IMR-90 (cell line): ENCODE data around the gene BPTF. TPM values are rescaled to one million over a fixed set of nuclear protein-coding genes. Genes with fewer than 3 reads are reported as not detected.

Experiments used
- ATAC-seq: fragments of 200-7000 bp; cut with Tn5 transposase; 2 replicates; pipeline ENCODE4 v1.9.1; 2020; ENCODE audit warnings: low read depth, mild to moderate bottlenecking, moderate library complexity
- BruUV-seq: library from RNA; stranded (reverse); fragments of 400-500 nt; replicated peaks from 2 replicates; lab custom pipeline; 2021; lab: Mats Ljungman, UMichigan
- CTCF ChIA-PET: fragments of 300-600 bp; formaldehyde crosslinking; extraction: SDS; loops from one replicate; lab custom pipeline; 2021; ENCODE audit warnings: antibody characterized with exemption; lab: Yijun Ruan, JAX
- POLR2A ChIA-PET: fragments of 300-600 bp; sonication (Branson Sonifier 250); formaldehyde crosslinking; loops from one replicate; lab custom pipeline; 2022; ENCODE audit warnings: antibody characterized with exemption; ENCODE audit not compliant: unreplicated experiment; lab: Charles Lee
- DNase-seq: peaks from one replicate; pipeline ENCODE4 v3.0.0; 2013
- H2AFZ ChIP-seq: replicated peaks from 2 replicates; pipeline ENCODE3; 2013; ENCODE audit warnings: low read length, mild to moderate bottlenecking; ENCODE audit not compliant: poor library complexity
- H2AK5ac ChIP-seq: 2 replicates; pipeline ENCODE4 v1.6.1; 2013; ENCODE audit warnings: low read depth, low read length, inconsistent platforms
- H2AK9ac ChIP-seq: replicated peaks from 2 replicates; pipeline ENCODE3; 2013; ENCODE audit warnings: mild to moderate bottlenecking, low read depth, low read length, moderate library complexity; ENCODE audit not compliant: poor library complexity
- H2BK120ac ChIP-seq: 2 replicates; pipeline ENCODE4 v1.6.1; 2013; ENCODE audit warnings: low read depth, low read length, inconsistent platforms
- H2BK15ac ChIP-seq: 3 replicates; pipeline ENCODE4 v1.6.1; 2013; ENCODE audit warnings: low read depth, low read length, inconsistent platforms
- H2BK20ac ChIP-seq: 2 replicates; pipeline ENCODE4 v1.6.1; 2013; ENCODE audit warnings: low read depth, mild to moderate bottlenecking, inconsistent platforms, low read length, moderate library complexity
- H2BK5ac ChIP-seq: 2 replicates; pipeline ENCODE4 v1.6.1; 2013; ENCODE audit warnings: mild to moderate bottlenecking, low read depth, low read length, inconsistent platforms; ENCODE audit not compliant: poor library complexity, severe bottlenecking
- H3K14ac ChIP-seq: replicated peaks from 2 replicates; pipeline ENCODE4 v1.6.1; 2013; ENCODE audit warnings: low read depth, low read length, inconsistent platforms
- H3K18ac ChIP-seq: 2 replicates; pipeline ENCODE4 v1.6.1; 2013; ENCODE audit warnings: low read depth, low read length, control low read depth
- H3K23ac ChIP-seq: 2 replicates; pipeline ENCODE4 v1.6.1; 2013; ENCODE audit warnings: low read depth, low read length, inconsistent platforms
- H3K27ac ChIP-seq: 2 replicates; pipeline ENCODE4 v1.5.1; 2013; ENCODE audit warnings: mild to moderate bottlenecking, control low read depth, low read length; ENCODE audit not compliant: insufficient read depth
- H3K27me3 ChIP-seq: 2 replicates; pipeline ENCODE4 v1.6.1; 2013; ENCODE audit warnings: low read length; ENCODE audit not compliant: control insufficient read depth, insufficient read depth
- H3K36me3 ChIP-seq: 2 replicates; pipeline ENCODE4 v1.6.1; 2013; ENCODE audit warnings: low read length, mixed read lengths; ENCODE audit not compliant: control insufficient read depth, insufficient read depth
- H3K4ac ChIP-seq: 2 replicates; pipeline ENCODE4 v1.6.1; 2013; ENCODE audit warnings: low read depth, low read length, inconsistent platforms
- H3K4me1 ChIP-seq: 2 replicates; pipeline ENCODE4 v1.6.1; 2013; ENCODE audit warnings: low read length, mixed read lengths; ENCODE audit not compliant: control insufficient read depth, insufficient read depth
- H3K4me2 ChIP-seq: 2 replicates; pipeline ENCODE4 v1.6.1; 2013; ENCODE audit warnings: low read depth, mild to moderate bottlenecking, control low read depth, low read length, moderate library complexity
- H3K4me3 ChIP-seq: 2 replicates; pipeline ENCODE4 v1.5.1; 2013; ENCODE audit warnings: low read depth, mild to moderate bottlenecking, control low read depth, low read length, moderate library complexity; ENCODE audit not compliant: insufficient read depth
- H3K56ac ChIP-seq: 2 replicates; pipeline ENCODE4 v1.6.1; 2013; ENCODE audit warnings: low read length, inconsistent platforms; ENCODE audit not compliant: insufficient read depth; ENCODE audit errors: extremely low read depth
- H3K79me1 ChIP-seq, 2 experiments: 2 replicates each; pipeline ENCODE4 v1.6.1; 2013; ENCODE audit warnings: low read length in 2 of 2, inconsistent platforms in 1 of 2, low read depth in 1 of 2
- H3K9ac ChIP-seq: 2 replicates; pipeline ENCODE4 v1.6.1; 2013; ENCODE audit warnings: low read depth, low read length, control low read depth
- H3K9me1 ChIP-seq: 2 replicates; pipeline ENCODE4 v1.6.1; 2013; ENCODE audit warnings: low read length, inconsistent platforms; ENCODE audit not compliant: insufficient read depth
- H3K9me3 ChIP-seq: 2 replicates; pipeline ENCODE4 v1.6.1; 2013; ENCODE audit warnings: low read length; ENCODE audit not compliant: control insufficient read depth, insufficient read depth
- H4K20me1 ChIP-seq: 2 replicates; pipeline ENCODE4 v1.6.1; 2013; ENCODE audit warnings: low read length, inconsistent platforms; ENCODE audit not compliant: insufficient read depth
- H4K5ac ChIP-seq: 2 replicates; pipeline ENCODE4 v1.6.1; 2013; ENCODE audit warnings: mild to moderate bottlenecking, low read depth, low read length, control low read depth
- H4K8ac ChIP-seq, 2 experiments: 2 replicates each; pipeline ENCODE4 v1.6.1; 2013; ENCODE audit warnings: low read depth in 2 of 2, low read length in 2 of 2, control low read depth in 1 of 2, inconsistent platforms in 1 of 2
- H4K91ac ChIP-seq: 2 replicates; pipeline ENCODE4 v1.6.1; 2013; ENCODE audit warnings: low read depth, low read length, inconsistent platforms; ENCODE audit not compliant: insufficient read depth
- CEBPB ChIP-seq: IDR thresholded peaks from 2 replicates; pipeline ENCODE4 v1.6.1; 2012; ENCODE audit warnings: low read depth, low read length, improper control_type of control experiment
- MAFK ChIP-seq: IDR thresholded peaks from 2 replicates; pipeline ENCODE4 v1.6.1; 2012; ENCODE audit warnings: low read depth, low read length, improper control_type of control experiment
- NFE2L2 ChIP-seq: fragments of 150-350 bp; IDR thresholded peaks from 2 replicates; pipeline ENCODE4 v1.6.1; 2016; ENCODE audit warnings: low read depth, mild to moderate bottlenecking, low read length
- POLR2A ChIP-seq: IDR thresholded peaks from 2 replicates; pipeline ENCODE4 v1.6.1; 2012; ENCODE audit warnings: mild to moderate bottlenecking, low read depth, low read length
- RCOR1 ChIP-seq: IDR thresholded peaks from 2 replicates; pipeline ENCODE4 v1.6.1; 2012; ENCODE audit warnings: mild to moderate bottlenecking, low read length, improper control_type of control experiment; ENCODE audit not compliant: insufficient replicate concordance
- RFX5 ChIP-seq: IDR thresholded peaks from 2 replicates; pipeline ENCODE4 v1.8.0; 2012; ENCODE audit warnings: low read depth, mild to moderate bottlenecking, low read length, moderate library complexity
- SMC3 ChIP-seq: fragments of 150-350 bp; IDR thresholded peaks from 2 replicates; pipeline ENCODE4 v1.6.1; 2016; ENCODE audit warnings: low read depth, mild to moderate bottlenecking, antibody characterized with exemption, low read length, moderate library complexity
- dilution Hi-C: fragments of 300-500 bp; cut with HindIII; formaldehyde crosslinking; loops from one replicate; pipeline ENCODE4 v1.14.3; 2018; ENCODE audit warnings: low sequenced_read_pairs; ENCODE audit not compliant: unreplicated experiment
- in situ Hi-C: fragments of 300-500 bp; cut with MboI; formaldehyde crosslinking; loops from 3 replicates; pipeline ENCODE4 v1.14.3; 2019; ENCODE audit warnings: low sequenced_read_pairs, inconsistent platforms, mixed read lengths
- intact Hi-C: fragments of 100-400 bp; cut with micrococcal nuclease; formaldehyde crosslinking; loops from 2 replicates; pipeline ENCODE4 v1.10.0; 2022
- polyA plus RNA-seq, 3 experiments: library from polyadenylated mRNA; depleted of rRNA; stranded (reverse); fragments of >200 nt; gene quantifications; 2 replicates each; pipeline ENCODE4 v1.2.3, GENCODE V29; 2012; ENCODE audit warnings: low replicate concordance in 1 of 3
- total RNA-seq: library from RNA; depleted of rRNA; stranded (reverse); fragments of >200 nt; gene quantifications from 2 replicates; pipeline ENCODE4 v1.2.3, GENCODE V29; 2012
- TF ChIP-seq, protein P1 (sequence below): fragments of 150-350 bp; IDR thresholded peaks from 2 replicates; pipeline ENCODE4 v1.6.1; 2016; ENCODE audit warnings: low read depth, mild to moderate bottlenecking, low read length, moderate library complexity, borderline replicate concordance

The BPTF gene
- total and polyA plus RNA-seq, 2 of the 4 experiments (the other 2 are of a cell fraction): 32.3 to 35.7 TPM

DNA sequence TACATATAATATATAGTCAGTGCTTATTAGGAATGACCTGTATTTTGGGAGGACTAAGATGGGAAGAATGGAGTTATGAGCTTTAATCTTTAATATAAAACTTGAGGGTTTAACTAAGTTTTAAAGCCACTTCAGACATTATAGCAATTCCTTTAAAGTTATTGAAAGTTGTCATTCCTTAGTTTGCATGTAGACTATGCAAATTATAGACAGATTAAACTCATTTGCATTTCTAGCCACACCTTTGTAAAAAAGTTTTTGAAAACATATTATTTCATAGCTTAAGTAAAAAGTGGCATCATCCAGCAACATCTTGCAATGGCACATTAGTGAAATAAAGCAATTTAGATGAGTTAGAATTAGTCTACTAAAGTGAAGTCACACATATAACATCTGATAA is 121.2 kb downstream of the BPTF start:
- in situ Hi-C loops: no loop called here
- TF ChIP-seq RFX5 (no peak), SMC3 (no peak), CEBPB (no peak), RCOR1 (no peak), POLR2A (no peak), MAFK (no peak), NFE2L2 (no peak)
- TF ChIP-seq, protein P1, sequence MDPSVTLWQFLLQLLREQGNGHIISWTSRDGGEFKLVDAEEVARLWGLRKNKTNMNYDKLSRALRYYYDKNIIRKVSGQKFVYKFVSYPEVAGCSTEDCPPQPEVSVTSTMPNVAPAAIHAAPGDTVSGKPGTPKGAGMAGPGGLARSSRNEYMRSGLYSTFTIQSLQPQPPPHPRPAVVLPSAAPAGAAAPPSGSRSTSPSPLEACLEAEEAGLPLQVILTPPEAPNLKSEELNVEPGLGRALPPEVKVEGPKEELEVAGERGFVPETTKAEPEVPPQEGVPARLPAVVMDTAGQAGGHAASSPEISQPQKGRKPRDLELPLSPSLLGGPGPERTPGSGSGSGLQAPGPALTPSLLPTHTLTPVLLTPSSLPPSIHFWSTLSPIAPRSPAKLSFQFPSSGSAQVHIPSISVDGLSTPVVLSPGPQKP: no peak
- no peak overlapping the region for H4K8ac ChIP-seq
- H3K4me3 ChIP-seq: no peak overlapping the region
- H2BK120ac ChIP-seq: no peak overlapping the region
- no peak overlapping the region for H2AFZ ChIP-seq
- no peak overlapping the region for H3K4ac ChIP-seq
- H3K14ac ChIP-seq: no peak overlapping the region
- H2AK5ac ChIP-seq: no peak overlapping the region
- intact Hi-C loops: no loop called here
- H2BK20ac ChIP-seq: no peak overlapping the region
- H3K56ac ChIP-seq: no peak overlapping the region
- H2AK9ac ChIP-seq: no peak overlapping the region
- H3K4me2 ChIP-seq: no peak overlapping the region
- no peak overlapping the region for H3K9ac ChIP-seq
- CTCF ChIA-PET: no interaction called here
- H2BK15ac ChIP-seq: no peak overlapping the region
- no TSS peak for BruUV-seq
- ATAC-seq (no peak), DNase-seq (no peak)
- H3K23ac ChIP-seq: no peak overlapping the region
- H3K9me3 ChIP-seq: no peaks in the 10 kb centered on the region
- no peaks in the 10 kb centered on the region for H3K79me1 ChIP-seq
- dilution Hi-C loops: no loop called here
- H4K20me1 ChIP-seq: no peaks in the 10 kb centered on the region
- H3K18ac ChIP-seq: no peak overlapping the region
- no peak overlapping the region for H4K91ac ChIP-seq
- no peak overlapping the region for H4K5ac ChIP-seq
- H3K4me1 ChIP-seq: no peaks in the 10 kb centered on the region
- peaks cover 56% of the 10 kb centered on the region for H3K36me3 ChIP-seq
- 0 out of 2 replicates have a peak, but pooled peaks cover 3% of the 10 kb centered on the region for H3K9me1 ChIP-seq
- POLR2A ChIA-PET: no interaction called here
- H2BK5ac ChIP-seq: no peak overlapping the region
- H3K27ac ChIP-seq: no peak overlapping the region
- H3K27me3 ChIP-seq: no peaks in the 10 kb centered on the region
